Activated naive CD4-positive, alpha-beta T cell treated with anti-CD3 and anti-CD28 coated beads, Interleukin-2, amount 10 ng/mL, durations not matched to agents 5 hours and 36 hours (primary cell): ENCODE data around the gene KIF5B. TPM values are rescaled to one million over a fixed set of nuclear protein-coding genes. Genes with fewer than 3 reads are reported as not detected.

ENCODE experiments used
- total RNA-seq, 2 experiments: library from RNA; stranded (reverse); gene quantifications; one replicate each; pipeline ENCODE4 v1.2.3, GENCODE V29; 2021

Gene KIF5B
- 10 to 100 TPM; 57.9 to 61.5 TPM for total RNA-seq

DNA sequence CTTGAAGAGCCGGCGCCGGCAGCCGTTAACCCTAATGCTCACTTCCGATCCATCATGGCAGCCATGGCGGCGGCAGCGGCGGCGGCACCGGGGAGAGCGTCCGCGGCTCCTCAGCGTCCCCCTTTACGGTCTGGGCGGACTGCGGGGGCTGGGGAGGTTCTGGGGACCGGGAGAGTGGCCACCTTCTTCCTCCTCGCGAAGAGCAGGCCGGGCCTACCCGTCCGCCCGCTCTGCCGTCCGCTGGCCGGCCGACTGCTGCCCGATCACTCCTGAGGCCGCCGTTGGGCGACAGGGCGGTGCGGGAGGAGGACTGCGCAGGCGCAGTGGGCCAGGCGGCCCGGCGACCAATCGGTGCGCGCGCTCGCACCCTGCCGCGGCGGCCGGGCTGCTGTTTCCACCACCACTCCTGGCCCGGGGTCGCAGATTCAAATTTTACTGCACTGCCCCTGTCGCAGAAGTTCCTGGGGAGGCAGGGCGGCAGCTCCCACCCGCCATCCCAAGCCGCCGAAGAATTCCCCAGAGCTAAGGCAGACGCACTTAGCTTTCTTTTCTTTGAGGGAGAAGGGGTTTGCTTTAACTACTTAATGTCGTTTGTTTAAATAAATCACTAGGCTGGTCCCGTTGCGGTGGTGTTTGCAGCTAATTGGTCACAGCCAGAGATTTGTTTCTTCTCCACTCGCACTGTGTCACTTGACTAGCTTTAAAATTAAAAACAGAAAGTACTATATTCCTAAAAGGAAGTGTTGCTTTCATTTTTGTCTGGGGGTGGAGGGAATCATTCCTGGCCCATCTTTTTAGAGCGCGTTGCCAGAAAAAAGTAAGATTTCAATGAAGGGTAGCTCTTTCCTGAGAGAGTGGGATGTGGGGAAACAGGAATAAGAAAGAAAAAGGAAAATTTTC is at the start of gene KIF5B:
TSS of gene KIF5B (minus strand) at position 290 of the 900 bp plus-strand sequence. CDS start 452 bp downstream, outside the sequence.

Other genes with a start within 250 kb of the KIF5B start
- 10 to 100 TPM; 14.0 to 14.2 TPM for gene ARHGAP12, start 127.6 kb downstream of the KIF5B start, total RNA-seq